GM06990 (cell line): Measurements from ENCODE around the gene KIF5C.

Experiments
- DNase-seq: peaks from one replicate; pipeline ENCODE4 v3.0.0-alpha.2; 2011; ENCODE audit not compliant: insufficient read length; ENCODE audit errors: extremely low read depth
- H3K27me3 ChIP-seq: replicated peaks from 2 replicates; pipeline ENCODE4 v1.6.0; 2011; ENCODE audit warnings: low read length; ENCODE audit not compliant: control insufficient read depth, insufficient read depth
- H3K36me3 ChIP-seq: 2 replicates; pipeline ENCODE4 v1.5.1; 2011; ENCODE audit warnings: low read length; ENCODE audit not compliant: control insufficient read depth, insufficient read depth
- H3K4me3 ChIP-seq: replicated peaks from 2 replicates; pipeline ENCODE4 v1.5.1; 2011; ENCODE audit warnings: low read depth, mild to moderate bottlenecking, control low read depth, low read length
- TF ChIP-seq, protein P1 (sequence below): IDR thresholded peaks from 2 replicates; pipeline ENCODE4 v1.5.1; 2011; ENCODE audit warnings: low read length, control low read depth, mild to moderate bottlenecking, inconsistent platforms; ENCODE audit not compliant: insufficient read depth, poor library complexity, severe bottlenecking

Gene KIF5C

GRCh38 chr2:148983896-148984295 lies 108.9 kb downstream of the KIF5C start:
- Histone ChIP-seq H3K36me3 (no peaks in the 10 kb centered on the region), H3K27me3 (no peaks in the 10 kb centered on the region), H3K4me3 (no peak overlapping the region)
- DNase-seq, result no peak
- TF ChIP-seq, protein P1, sequence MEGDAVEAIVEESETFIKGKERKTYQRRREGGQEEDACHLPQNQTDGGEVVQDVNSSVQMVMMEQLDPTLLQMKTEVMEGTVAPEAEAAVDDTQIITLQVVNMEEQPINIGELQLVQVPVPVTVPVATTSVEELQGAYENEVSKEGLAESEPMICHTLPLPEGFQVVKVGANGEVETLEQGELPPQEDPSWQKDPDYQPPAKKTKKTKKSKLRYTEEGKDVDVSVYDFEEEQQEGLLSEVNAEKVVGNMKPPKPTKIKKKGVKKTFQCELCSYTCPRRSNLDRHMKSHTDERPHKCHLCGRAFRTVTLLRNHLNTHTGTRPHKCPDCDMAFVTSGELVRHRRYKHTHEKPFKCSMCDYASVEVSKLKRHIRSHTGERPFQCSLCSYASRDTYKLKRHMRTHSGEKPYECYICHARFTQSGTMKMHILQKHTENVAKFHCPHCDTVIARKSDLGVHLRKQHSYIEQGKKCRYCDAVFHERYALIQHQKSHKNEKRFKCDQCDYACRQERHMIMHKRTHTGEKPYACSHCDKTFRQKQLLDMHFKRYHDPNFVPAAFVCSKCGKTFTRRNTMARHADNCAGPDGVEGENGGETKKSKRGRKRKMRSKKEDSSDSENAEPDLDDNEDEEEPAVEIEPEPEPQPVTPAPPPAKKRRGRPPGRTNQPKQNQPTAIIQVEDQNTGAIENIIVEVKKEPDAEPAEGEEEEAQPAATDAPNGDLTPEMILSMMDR, result no peak

DNA sequence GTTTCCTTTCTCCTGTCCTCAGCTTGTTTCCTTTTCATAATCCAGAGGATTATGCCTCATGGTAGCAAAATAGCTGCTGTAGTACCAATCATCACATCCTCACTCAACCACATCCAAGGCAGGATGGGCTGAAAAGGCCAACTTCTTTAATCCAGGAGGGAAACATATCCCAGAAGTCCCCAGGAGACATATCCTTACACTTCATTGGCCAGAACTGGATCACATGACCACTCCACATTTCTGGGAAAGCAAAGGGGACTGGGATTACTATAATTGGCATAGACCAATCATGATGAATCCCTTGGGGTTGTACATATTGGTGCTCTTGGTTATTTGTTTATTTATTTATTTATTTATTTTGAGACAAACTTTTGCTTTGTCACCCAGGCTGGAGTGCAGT lies 109.4 kb downstream of the KIF5C start:
- Histone ChIP-seq H3K36me3 (no peaks in the 10 kb centered on the region), H3K27me3 (no peaks in the 10 kb centered on the region), H3K4me3 (no peak overlapping the region)
- no peak for DNase-seq
- TF ChIP-seq, protein P1, result no peak

GRCh38 chr2:148987286-148987685 lies 112.3 kb downstream of the KIF5C start:
- TF ChIP-seq, protein P1, result no peak
- H3K4me3 ChIP-seq, result no peak overlapping the region
- H3K36me3 ChIP-seq, result no peaks in the 10 kb centered on the region
- no peaks in the 10 kb centered on the region for H3K27me3 ChIP-seq
- DNase-seq, result no peak

- TF ChIP-seq, protein P1, result no peak
- DNase-seq, result no peak
- Histone ChIP-seq H3K36me3 (no peaks in the 10 kb centered on the region), H3K4me3 (no peak overlapping the region), H3K27me3 (no peaks in the 10 kb centered on the region)
These were observed 113.3 kb downstream of the KIF5C start for GRCh38 chr2:148988337-148988736.

DNA sequence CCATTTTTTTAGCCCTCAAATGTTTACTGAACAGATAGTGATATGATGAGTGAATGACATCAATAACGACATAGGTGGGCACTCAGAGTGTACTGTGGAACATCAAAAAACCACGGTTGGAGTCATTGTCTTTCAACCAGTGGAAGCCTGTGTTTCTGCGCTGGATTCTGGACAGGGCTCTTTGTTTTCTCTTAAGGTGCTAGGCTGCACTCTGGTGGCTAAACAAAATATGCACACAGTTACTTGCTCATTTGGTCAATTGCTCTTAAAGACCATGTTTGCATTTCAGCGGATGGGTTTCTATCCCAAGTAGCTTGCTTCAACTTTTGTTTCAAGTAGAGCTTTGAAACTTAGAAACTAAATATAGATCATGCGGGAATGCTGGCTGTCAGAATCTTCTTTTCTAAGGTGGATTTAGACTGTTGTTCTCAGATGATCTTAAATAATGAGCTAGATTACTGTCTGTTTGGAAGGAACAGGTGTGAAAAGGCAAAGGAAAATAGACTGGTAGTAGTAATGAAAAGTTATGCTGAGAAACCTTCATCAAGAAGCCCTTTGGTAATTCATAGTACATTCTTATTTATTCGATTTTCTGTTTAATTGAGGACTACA lies 115.0 kb downstream of the KIF5C start:
- Histone ChIP-seq H3K4me3 (no peak overlapping the region), H3K36me3 (no peaks in the 10 kb centered on the region), H3K27me3 (no peaks in the 10 kb centered on the region)
- no peak for DNase-seq
- TF ChIP-seq, protein P1, result peak; percentile 69

GRCh38 chr2:148990968-148991367 lies 115.9 kb downstream of the KIF5C start:
- DNase-seq, result no peak
- no peaks in the 10 kb centered on the region for H3K36me3 ChIP-seq
- TF ChIP-seq, protein P1, result no peak
- H3K27me3 ChIP-seq, result no peaks in the 10 kb centered on the region
- H3K4me3 ChIP-seq, result no peak overlapping the region
